SK-N-SH (cell line): ENCODE data around the gene CADM1. TPM values are rescaled to one million over a fixed set of nuclear protein-coding genes. Genes with fewer than 3 reads are reported as not detected.

Experiments
- CTCF ChIA-PET: fragments of 300-600, 350-600 bp; formaldehyde crosslinking; extraction: SDS; loops from one replicate; lab custom pipeline; 2021; lab: Yijun Ruan, JAX
- POLR2A ChIA-PET: fragments of 350-600 bp; sonication (Branson Sonifier 250); formaldehyde crosslinking; extraction: SDS; loops from one replicate; lab custom pipeline; 2020; ENCODE audit warnings: antibody characterized with exemption, inconsistent platforms; lab: Yijun Ruan, JAX
- DNase-seq: peaks from one replicate; pipeline ENCODE4 v3.0.0; 2012
- H2AFZ ChIP-seq: fragments of 200-600 bp; sonication (generic); 2 replicates; pipeline ENCODE4 v1.8.1; 2016; ENCODE audit warnings: antibody characterized with exemption, mild to moderate bottlenecking, low read depth
- H3F3A ChIP-seq: fragments of 200-600 bp; sonication (generic); replicated peaks from 2 replicates; pipeline ENCODE3; 2016; ENCODE audit warnings: antibody characterized with exemption, mild to moderate bottlenecking; ENCODE audit not compliant: insufficient read depth
- H3K27ac ChIP-seq, 2 experiments: fragments of 200-500 bp in 1 of 2; fragments of 200-600 bp in 1 of 2; sonication (Bioruptor generic) in 1 of 2; sonication (generic), shearing (Covaris generic) in 1 of 2; 2 replicates each; pipeline versions ENCODE4 v1.5.1 to v1.6.1; 2014 to 2016; ENCODE audit warnings: low read depth in 2 of 2, inconsistent platforms in 1 of 2, low read length in 1 of 2, mild to moderate bottlenecking in 1 of 2, mixed read lengths in 1 of 2
- H3K27me3 ChIP-seq: fragments of 200-600 bp; sonication (generic), shearing (Covaris generic); 2 replicates; pipeline ENCODE4 v1.6.1; 2016; ENCODE audit warnings: mixed run types; ENCODE audit not compliant: insufficient read depth
- H3K36me3 ChIP-seq, 2 experiments: fragments of 200-500 bp in 1 of 2; fragments of 200-600 bp in 1 of 2; sonication (Bioruptor generic) in 1 of 2; sonication (generic) in 1 of 2; replicated peaks in 1 of 2; 2 replicates each; pipeline versions ENCODE3 to v1.5.1; 2014 to 2016; ENCODE audit warnings: low read length in 1 of 2, mild to moderate bottlenecking in 1 of 2; ENCODE audit not compliant: insufficient read depth in 2 of 2, control insufficient read depth in 1 of 2
- H3K4me1 ChIP-seq, 2 experiments: fragments of 200-500 bp in 1 of 2; fragments of 200-600 bp in 1 of 2; sonication (Bioruptor generic) in 1 of 2; sonication (generic), shearing (Covaris generic) in 1 of 2; 2 replicates each; pipeline versions ENCODE4 v1.5.1 to v1.6.1; 2014 to 2016; ENCODE audit warnings: low read depth in 1 of 2, low read length in 1 of 2, mixed run types in 1 of 2; ENCODE audit not compliant: insufficient read depth in 2 of 2, control insufficient read depth in 1 of 2
- H3K4me2 ChIP-seq: fragments of 200-600 bp; sonication (generic), shearing (Covaris generic); 2 replicates; pipeline ENCODE4 v1.6.1; 2017; ENCODE audit warnings: mixed run types
- H3K4me3 ChIP-seq, 2 experiments: fragments of 200-500 bp in 1 of 2; fragments of 200-600 bp in 1 of 2; sonication (Bioruptor generic) in 1 of 2; sonication (generic), shearing (Covaris generic) in 1 of 2; 2 replicates each; pipeline versions ENCODE4 v1.5.1 to v1.8.1; 2014 to 2016; ENCODE audit warnings: low read depth in 2 of 2, inconsistent platforms in 1 of 2, low read length in 1 of 2, mild to moderate bottlenecking in 1 of 2, mixed read lengths in 1 of 2, moderate library complexity in 1 of 2
- H3K79me2 ChIP-seq: fragments of 200-600 bp; sonication (generic); 2 replicates; pipeline ENCODE4 v1.8.1; 2017; ENCODE audit warnings: mild to moderate bottlenecking; ENCODE audit not compliant: insufficient read depth
- H3K9ac ChIP-seq: fragments of 200-600 bp; sonication (generic); 2 replicates; pipeline ENCODE4 v1.6.1; 2017; ENCODE audit warnings: mixed run types
- H3K9me2 ChIP-seq: fragments of 200-600 bp; sonication (generic); 2 replicates; pipeline ENCODE4 v1.6.1; 2017; ENCODE audit warnings: mixed run types
- H3K9me3 ChIP-seq: fragments of 200-600 bp; sonication (generic); 2 replicates; pipeline ENCODE4 v1.6.1; 2017; ENCODE audit warnings: mixed run types, mild to moderate bottlenecking, moderate library complexity
- H4K20me1 ChIP-seq: fragments of 200-600 bp; sonication (generic); 2 replicates; pipeline ENCODE4 v1.6.1; 2017; ENCODE audit warnings: mild to moderate bottlenecking, mixed run types; ENCODE audit not compliant: insufficient read depth
- CHD2 ChIP-seq: fragments of 150-350 bp; IDR thresholded peaks from 2 replicates; pipeline ENCODE4 v1.6.1; 2018; ENCODE audit warnings: low read length; ENCODE audit not compliant: partially characterized antibody
- EP300 ChIP-seq, 2 experiments: IDR thresholded peaks; 2 replicates each; pipeline versions ENCODE4 v1.4.0 to v1.6.1; 2012; ENCODE audit warnings: borderline replicate concordance in 1 of 2, low read depth in 1 of 2, low read length in 1 of 2
- EZH2phosphoT487 ChIP-seq: fragments of 200-600 bp; sonication (generic); IDR thresholded peaks from 2 replicates; pipeline ENCODE4 v1.6.1; 2017; ENCODE audit warnings: low read depth, mixed run types, mild to moderate bottlenecking, antibody characterized with exemption, moderate library complexity, borderline replicate concordance
- FOSL2 ChIP-seq: IDR thresholded peaks from 2 replicates; pipeline ENCODE4 v1.4.0; 2012; ENCODE audit warnings: low read depth, mild to moderate bottlenecking, moderate library complexity, borderline replicate concordance
- FOXJ3 ChIP-seq: sonication (generic); formaldehyde crosslinking; IDR thresholded peaks from 2 replicates; pipeline ENCODE4 v1.5.1; 2020; ENCODE audit warnings: mild to moderate bottlenecking, missing genetic modification reagents
- FOXM1 ChIP-seq: IDR thresholded peaks from 2 replicates; pipeline ENCODE4 v1.4.0; 2012; ENCODE audit warnings: low read depth, mild to moderate bottlenecking
- MXI1 ChIP-seq: IDR thresholded peaks from 2 replicates; pipeline ENCODE4 v1.6.1; 2012; ENCODE audit warnings: mild to moderate bottlenecking, low read depth, low read length, improper control_type of control experiment
- NRF1 ChIP-seq: IDR thresholded peaks from 2 replicates; pipeline ENCODE4 v1.6.1; 2012; ENCODE audit warnings: low read depth, mild to moderate bottlenecking, low read length
- POLR2AphosphoS5 ChIP-seq: IDR thresholded peaks from 2 replicates; pipeline ENCODE4 v1.6.1; 2012; ENCODE audit warnings: low read depth, low read length
- RAD21 ChIP-seq: IDR thresholded peaks from 2 replicates; pipeline ENCODE4 v1.6.1; 2012; ENCODE audit warnings: mild to moderate bottlenecking, low read length
- RCOR1 ChIP-seq: fragments of 150-350 bp; IDR thresholded peaks from 2 replicates; pipeline ENCODE4 v1.6.1; 2017; ENCODE audit warnings: antibody characterized with exemption, low read length
- RXRA ChIP-seq: IDR thresholded peaks from 2 replicates; pipeline ENCODE4 v1.4.0; 2012; ENCODE audit warnings: low read depth, mild to moderate bottlenecking, borderline replicate concordance
- YY1 ChIP-seq: IDR thresholded peaks from 2 replicates; pipeline ENCODE4 v1.4.0; 2012; ENCODE audit warnings: low read depth, mild to moderate bottlenecking
- WGBS: methylation state at CpG from one replicate; pipeline ENCODE4 v1.1.6; 2017; ENCODE audit warnings: low lambda C conversion rate; 5-methylcytosine and 5-hydroxymethylcytosine counted together
- polyA plus RNA-seq, 3 experiments: library from polyadenylated mRNA; depleted of rRNA; stranded (reverse); fragments of >200 nt; gene quantifications; 2 replicates each; pipeline ENCODE4 v1.2.3, GENCODE V29; 2012
- TF ChIP-seq, protein P1 (sequence below): IDR thresholded peaks from 2 replicates; pipeline ENCODE4 v1.4.0; 2012; ENCODE audit warnings: low read depth, borderline replicate concordance
- TF ChIP-seq, protein P2 (sequence below): IDR thresholded peaks from 2 replicates; pipeline ENCODE4 v1.4.0; 2012; ENCODE audit warnings: low read depth, borderline replicate concordance
- TF ChIP-seq, protein P3 (sequence below): fragments of 200-600 bp; sonication (generic); IDR thresholded peaks from 2 replicates; pipeline ENCODE4 v1.6.1; 2017; ENCODE audit warnings: antibody characterized with exemption, mild to moderate bottlenecking, moderate library complexity
- TF ChIP-seq, protein P4 (sequence below): fragments of 150-350 bp; IDR thresholded peaks from 2 replicates; pipeline ENCODE4 v1.6.1; 2016; ENCODE audit warnings: mild to moderate bottlenecking, low read depth, low read length

The CADM1 gene
- polyA plus RNA-seq, 1 of the 3 experiments (the other 2 are of a cell fraction), result 7.9 TPM

DNA sequence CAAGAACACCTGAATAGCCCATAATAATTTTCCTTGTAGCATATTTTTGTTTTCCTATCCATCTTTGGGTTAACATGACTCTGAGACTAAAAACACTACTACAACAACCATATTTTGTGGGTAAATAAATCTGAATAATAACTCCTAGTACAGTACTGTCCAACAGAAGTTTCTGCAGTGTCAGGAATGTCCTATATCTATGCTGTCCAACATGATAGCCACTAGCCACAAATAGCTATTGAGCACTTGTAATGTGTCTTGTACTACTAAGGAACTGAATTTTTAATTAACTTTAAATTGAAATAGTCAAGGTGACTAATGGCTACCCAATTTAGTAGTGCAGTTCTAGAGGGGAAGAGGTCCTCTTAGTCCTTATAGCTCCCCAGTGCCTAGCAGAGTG is 135.6 kb downstream of the CADM1 start:
- no peak for TF ChIP-seq MXI1
- no peak for TF ChIP-seq CHD2
- no peak for TF ChIP-seq EZH2phosphoT487
- no peak for TF ChIP-seq FOXJ3 (CRISPR knock-in tag)
- TF ChIP-seq, protein P1, sequence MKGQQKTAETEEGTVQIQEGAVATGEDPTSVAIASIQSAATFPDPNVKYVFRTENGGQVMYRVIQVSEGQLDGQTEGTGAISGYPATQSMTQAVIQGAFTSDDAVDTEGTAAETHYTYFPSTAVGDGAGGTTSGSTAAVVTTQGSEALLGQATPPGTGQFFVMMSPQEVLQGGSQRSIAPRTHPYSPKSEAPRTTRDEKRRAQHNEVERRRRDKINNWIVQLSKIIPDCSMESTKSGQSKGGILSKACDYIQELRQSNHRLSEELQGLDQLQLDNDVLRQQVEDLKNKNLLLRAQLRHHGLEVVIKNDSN, result no peak
- TF ChIP-seq POLR2AphosphoS5, result no peak
- TF ChIP-seq EP300 (IDR thresholded peaks at IDR 0.05; ENCODE audit: borderline replicate concordance in 1 of 2, low read depth in 1 of 2, low read length in 1 of 2), result no peak
- no peak for TF ChIP-seq RAD21
- no peak for TF ChIP-seq NRF1
- TF ChIP-seq FOXM1, result no peak
- TF ChIP-seq, protein P2, sequence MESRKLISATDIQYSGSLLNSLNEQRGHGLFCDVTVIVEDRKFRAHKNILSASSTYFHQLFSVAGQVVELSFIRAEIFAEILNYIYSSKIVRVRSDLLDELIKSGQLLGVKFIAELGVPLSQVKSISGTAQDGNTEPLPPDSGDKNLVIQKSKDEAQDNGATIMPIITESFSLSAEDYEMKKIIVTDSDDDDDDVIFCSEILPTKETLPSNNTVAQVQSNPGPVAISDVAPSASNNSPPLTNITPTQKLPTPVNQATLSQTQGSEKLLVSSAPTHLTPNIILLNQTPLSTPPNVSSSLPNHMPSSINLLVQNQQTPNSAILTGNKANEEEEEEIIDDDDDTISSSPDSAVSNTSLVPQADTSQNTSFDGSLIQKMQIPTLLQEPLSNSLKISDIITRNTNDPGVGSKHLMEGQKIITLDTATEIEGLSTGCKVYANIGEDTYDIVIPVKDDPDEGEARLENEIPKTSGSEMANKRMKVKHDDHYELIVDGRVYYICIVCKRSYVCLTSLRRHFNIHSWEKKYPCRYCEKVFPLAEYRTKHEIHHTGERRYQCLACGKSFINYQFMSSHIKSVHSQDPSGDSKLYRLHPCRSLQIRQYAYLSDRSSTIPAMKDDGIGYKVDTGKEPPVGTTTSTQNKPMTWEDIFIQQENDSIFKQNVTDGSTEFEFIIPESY, result no peak
- TF ChIP-seq YY1, result no peak
- TF ChIP-seq RCOR1, result no peak
- TF ChIP-seq, protein P3, sequence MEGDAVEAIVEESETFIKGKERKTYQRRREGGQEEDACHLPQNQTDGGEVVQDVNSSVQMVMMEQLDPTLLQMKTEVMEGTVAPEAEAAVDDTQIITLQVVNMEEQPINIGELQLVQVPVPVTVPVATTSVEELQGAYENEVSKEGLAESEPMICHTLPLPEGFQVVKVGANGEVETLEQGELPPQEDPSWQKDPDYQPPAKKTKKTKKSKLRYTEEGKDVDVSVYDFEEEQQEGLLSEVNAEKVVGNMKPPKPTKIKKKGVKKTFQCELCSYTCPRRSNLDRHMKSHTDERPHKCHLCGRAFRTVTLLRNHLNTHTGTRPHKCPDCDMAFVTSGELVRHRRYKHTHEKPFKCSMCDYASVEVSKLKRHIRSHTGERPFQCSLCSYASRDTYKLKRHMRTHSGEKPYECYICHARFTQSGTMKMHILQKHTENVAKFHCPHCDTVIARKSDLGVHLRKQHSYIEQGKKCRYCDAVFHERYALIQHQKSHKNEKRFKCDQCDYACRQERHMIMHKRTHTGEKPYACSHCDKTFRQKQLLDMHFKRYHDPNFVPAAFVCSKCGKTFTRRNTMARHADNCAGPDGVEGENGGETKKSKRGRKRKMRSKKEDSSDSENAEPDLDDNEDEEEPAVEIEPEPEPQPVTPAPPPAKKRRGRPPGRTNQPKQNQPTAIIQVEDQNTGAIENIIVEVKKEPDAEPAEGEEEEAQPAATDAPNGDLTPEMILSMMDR, result no peak
- TF ChIP-seq RXRA, result no peak
- H4K20me1 ChIP-seq, result no peaks in the 10 kb centered on the region

DNA sequence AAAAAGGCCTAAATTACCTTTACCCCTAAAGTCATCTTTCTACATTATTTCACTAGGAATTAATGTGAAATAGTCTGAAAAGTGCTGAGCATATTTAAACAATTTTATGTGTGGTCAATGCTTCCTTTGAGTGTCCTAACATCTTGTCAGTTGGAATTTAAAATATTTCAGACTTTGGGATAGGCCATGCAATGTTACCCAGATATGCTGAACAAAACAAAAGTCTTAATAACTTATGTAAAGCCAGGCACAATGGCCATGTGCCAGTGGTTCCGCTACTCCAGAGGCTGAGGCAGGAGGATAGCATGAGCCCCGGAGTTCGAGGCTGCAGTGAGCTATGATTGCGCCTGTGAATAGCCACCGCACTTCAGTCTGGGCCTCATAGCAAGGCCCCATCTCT is 137.4 kb downstream of the CADM1 start:
- no peak overlapping the region for H3K4me3 ChIP-seq
- H3K9me2 ChIP-seq, result no peaks in the 10 kb centered on the region
- no peak overlapping the region for H3K4me2 ChIP-seq
- no peak overlapping the region for H3K9ac ChIP-seq
- POLR2A ChIA-PET, result no interaction called here
- H3K27me3 ChIP-seq, result no peaks in the 10 kb centered on the region
- no peaks in the 10 kb centered on the region for H3K9me3 ChIP-seq
- H4K20me1 ChIP-seq, result no peaks in the 10 kb centered on the region
- H3F3A ChIP-seq, result no peaks in the 10 kb centered on the region
- CTCF ChIA-PET, result no interaction called here
- H3K27ac ChIP-seq, result no peak overlapping the region
- DNase-seq, result no peak
- 87% methylated on average over 5 of the region's 5 CpGs for WGBS
- peaks cover 0 to 7% of the 10 kb centered on the region in 2 experiments; a peak in 2 of 4 replicates for H3K4me1 ChIP-seq
- no peaks in the 10 kb centered on the region for H3K36me3 ChIP-seq
- H2AFZ ChIP-seq, result no peak overlapping the region
- H3K79me2 ChIP-seq, result no peaks in the 10 kb centered on the region
- TF ChIP-seq CHD2, result no peak
- TF ChIP-seq, protein P1, result no peak
- no peak for TF ChIP-seq EP300 (IDR thresholded peaks at IDR 0.05; ENCODE audit: borderline replicate concordance in 1 of 2, low read depth in 1 of 2, low read length in 1 of 2)
- no peak for TF ChIP-seq MXI1
- TF ChIP-seq EZH2phosphoT487, result no peak
- TF ChIP-seq, protein P4, sequence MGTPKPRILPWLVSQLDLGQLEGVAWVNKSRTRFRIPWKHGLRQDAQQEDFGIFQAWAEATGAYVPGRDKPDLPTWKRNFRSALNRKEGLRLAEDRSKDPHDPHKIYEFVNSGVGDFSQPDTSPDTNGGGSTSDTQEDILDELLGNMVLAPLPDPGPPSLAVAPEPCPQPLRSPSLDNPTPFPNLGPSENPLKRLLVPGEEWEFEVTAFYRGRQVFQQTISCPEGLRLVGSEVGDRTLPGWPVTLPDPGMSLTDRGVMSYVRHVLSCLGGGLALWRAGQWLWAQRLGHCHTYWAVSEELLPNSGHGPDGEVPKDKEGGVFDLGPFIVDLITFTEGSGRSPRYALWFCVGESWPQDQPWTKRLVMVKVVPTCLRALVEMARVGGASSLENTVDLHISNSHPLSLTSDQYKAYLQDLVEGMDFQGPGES, result no peak
- TF ChIP-seq POLR2AphosphoS5, result no peak
- TF ChIP-seq FOSL2, result no peak

More for the DNA sequence above, 135.6 kb downstream of the CADM1 start:
- Histone ChIP-seq H3K4me3 (no peak overlapping the region), H2AFZ (no peak overlapping the region), H3K36me3 (no peaks in the 10 kb centered on the region), H3K4me1 (no peaks in the 10 kb centered on the region; a peak in 2 of 4 replicates), H3K9me3 (no peaks in the 10 kb centered on the region), H3K9ac (no peak overlapping the region), H3F3A (no peaks in the 10 kb centered on the region), H3K27ac (no peak overlapping the region), H3K9me2 (no peaks in the 10 kb centered on the region), H3K27me3 (no peaks in the 10 kb centered on the region), H3K4me2 (no peak overlapping the region), H3K79me2 (no peaks in the 10 kb centered on the region)
- no peak for DNase-seq
- CTCF ChIA-PET, result interaction anchor here (0.8 kb wide), 1 partner anchor 10 kb away, joined by 3 read pairs; no protein-coding TSS in a partner anchor
- POLR2A ChIA-PET, result no interaction called here
